RPMI8226 (cell line): ENCODE measurements around the gene HAGHL.

ENCODE experiments used
- DNase-seq: peaks from one replicate; pipeline ENCODE4 v3.0.0-alpha.2; 2015

Gene HAGHL

GRCh38 chr16:722835-723633 is 3.9 kb upstream of the HAGHL start:
- no peak for DNase-seq

GRCh38 chr16:723695-724094 is 3.2 kb upstream of the HAGHL start:
- no peak for DNase-seq

- no peak for DNase-seq
Measured at GRCh38 chr16:724188-725040, 2.5 kb upstream of the HAGHL start.

- no peak for DNase-seq
Measured at GRCh38 chr16:725041-725376, 1.9 kb upstream of the HAGHL start.

GRCh38 chr16:725463-726187 is 1.3 kb upstream of the HAGHL start:
- DNase-seq: no peak

GRCh38 chr16:726188-726437 is 793 bp upstream of the HAGHL start:
- no peak for DNase-seq

- peak; percentile 62 for DNase-seq
Measured at GRCh38 chr16:727291-727977, 528 bp downstream of the HAGHL start.

GRCh38 chr16:728131-728889 is 1.4 kb downstream of the HAGHL start:
- DNase-seq: peak; percentile 97

GRCh38 chr16:728890-729744 is 2.2 kb downstream of the HAGHL start:
- DNase-seq: peak; percentile 26

GRCh38 chr16:729768-730665 is 3.1 kb downstream of the HAGHL start:
- no peak for DNase-seq

GRCh38 chr16:730666-731509 is 4.0 kb downstream of the HAGHL start:
- DNase-seq: no peak

GRCh38 chr16:732332-732731 is 5.4 kb downstream of the HAGHL start:
- no peak for DNase-seq

- no peak for DNase-seq
Measured at GRCh38 chr16:732936-733335, 6.0 kb downstream of the HAGHL start.

GRCh38 chr16:733382-734207 is 6.7 kb downstream of the HAGHL start:
- DNase-seq: peak; percentile 12

- DNase-seq: no peak
Measured at GRCh38 chr16:734208-734980, 7.5 kb downstream of the HAGHL start.

GRCh38 chr16:734981-735881 is 8.3 kb downstream of the HAGHL start:
- no peak for DNase-seq
